GM19455 (cell line): ENCODE results near the gene EFNB3.

Experiments used
- ATAC-seq: cut with Tn5 transposase; IDR thresholded peaks from one replicate; pipeline ENCODE4 v1.9.1; 2021; ENCODE audit not compliant: unreplicated experiment

EFNB3 gene

DNA sequence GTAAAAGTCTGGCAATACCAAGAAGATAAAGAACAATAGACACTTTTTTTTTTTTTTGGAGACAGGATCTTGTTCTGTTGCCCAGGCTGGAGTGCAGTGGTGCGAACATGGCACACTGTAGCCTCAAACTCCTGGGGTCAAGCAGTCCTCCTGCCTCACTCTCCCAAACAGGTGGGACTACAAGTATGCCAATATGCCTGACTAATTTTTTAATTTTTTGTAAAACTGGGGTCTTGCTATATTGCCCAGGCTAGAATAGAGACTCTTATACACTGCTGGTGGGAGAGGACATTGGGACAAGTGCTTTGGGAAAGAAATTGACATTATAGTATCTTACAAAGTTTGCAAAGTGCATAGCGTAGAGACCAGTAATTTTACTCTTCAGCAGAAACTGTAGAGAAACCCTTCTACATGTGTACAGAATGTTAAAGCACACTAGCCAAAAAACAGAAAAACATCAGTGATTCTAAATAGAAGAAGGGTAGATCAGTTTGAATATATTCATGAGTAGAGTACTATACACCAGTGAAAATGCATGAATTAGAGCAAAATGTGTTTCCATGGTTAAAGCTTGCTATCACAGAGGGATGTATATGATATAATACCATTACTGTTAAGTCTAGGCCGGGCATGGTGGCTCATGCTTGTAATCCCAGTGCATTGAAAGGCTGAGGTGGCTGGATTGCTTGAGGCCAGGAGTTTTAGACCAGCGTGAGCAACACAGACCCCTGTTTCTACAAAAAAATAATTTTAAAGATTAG lies 7.0 kb upstream of the EFNB3 start:
- no peak for ATAC-seq

DNA sequence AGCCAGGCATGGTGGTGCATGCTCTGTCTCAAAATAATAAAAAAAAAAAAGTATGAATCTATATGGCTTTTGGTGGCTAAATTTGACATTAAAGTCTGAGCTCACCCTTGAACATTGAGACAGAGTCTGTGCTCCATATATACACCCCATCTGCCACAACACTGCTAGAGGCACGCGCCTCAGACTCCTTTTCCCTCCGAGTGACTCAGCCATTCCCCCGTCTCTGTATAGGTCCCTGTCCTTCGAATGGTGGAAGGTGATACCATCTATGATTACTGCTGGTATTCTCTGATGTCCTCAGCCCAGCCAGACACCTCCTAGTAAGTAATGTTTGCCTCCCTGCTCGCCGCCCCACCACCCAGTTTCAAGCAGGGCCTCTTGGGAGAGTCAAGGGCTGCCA lies 4.5 kb upstream of the EFNB3 start:
- no peak for ATAC-seq

DNA sequence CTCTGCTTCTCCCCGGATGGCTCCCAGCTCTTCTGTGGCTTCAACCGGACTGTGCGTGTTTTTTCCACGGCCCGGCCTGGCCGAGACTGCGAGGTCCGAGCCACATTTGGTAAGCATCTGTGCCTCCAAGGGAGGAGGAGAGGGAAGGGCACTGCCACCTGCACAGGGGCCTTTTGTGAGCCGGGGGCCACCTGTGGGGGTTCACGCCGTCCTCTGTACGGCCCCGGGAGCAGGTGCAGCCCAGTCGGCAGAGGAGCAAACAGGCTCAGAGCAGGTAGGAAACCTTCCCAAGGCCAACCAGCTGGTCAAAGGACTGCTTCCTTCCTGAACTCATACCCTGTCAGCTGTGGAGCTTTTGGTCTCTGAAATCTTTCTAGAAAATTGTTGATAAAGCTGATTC lies 3.3 kb upstream of the EFNB3 start:
- ATAC-seq, result no peak

DNA sequence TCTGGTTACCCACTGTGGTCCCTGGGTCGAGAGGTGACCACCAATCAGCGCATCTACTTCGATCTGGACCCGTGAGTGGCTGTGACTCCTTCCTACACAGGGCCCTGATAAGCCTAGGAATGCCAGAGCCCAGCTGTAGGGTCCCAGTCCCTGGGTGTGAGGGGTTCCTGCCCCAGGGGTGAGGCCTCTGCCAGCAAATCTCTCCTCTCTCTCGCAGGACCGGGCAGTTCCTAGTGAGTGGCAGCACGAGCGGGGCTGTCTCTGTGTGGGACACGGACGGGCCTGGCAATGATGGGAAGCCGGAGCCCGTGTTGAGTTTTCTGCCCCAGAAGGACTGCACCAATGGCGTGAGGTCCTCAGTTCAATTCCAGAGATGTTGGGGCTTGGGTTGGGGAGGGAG lies 2.2 kb upstream of the EFNB3 start:
- ATAC-seq, result no peak

DNA sequence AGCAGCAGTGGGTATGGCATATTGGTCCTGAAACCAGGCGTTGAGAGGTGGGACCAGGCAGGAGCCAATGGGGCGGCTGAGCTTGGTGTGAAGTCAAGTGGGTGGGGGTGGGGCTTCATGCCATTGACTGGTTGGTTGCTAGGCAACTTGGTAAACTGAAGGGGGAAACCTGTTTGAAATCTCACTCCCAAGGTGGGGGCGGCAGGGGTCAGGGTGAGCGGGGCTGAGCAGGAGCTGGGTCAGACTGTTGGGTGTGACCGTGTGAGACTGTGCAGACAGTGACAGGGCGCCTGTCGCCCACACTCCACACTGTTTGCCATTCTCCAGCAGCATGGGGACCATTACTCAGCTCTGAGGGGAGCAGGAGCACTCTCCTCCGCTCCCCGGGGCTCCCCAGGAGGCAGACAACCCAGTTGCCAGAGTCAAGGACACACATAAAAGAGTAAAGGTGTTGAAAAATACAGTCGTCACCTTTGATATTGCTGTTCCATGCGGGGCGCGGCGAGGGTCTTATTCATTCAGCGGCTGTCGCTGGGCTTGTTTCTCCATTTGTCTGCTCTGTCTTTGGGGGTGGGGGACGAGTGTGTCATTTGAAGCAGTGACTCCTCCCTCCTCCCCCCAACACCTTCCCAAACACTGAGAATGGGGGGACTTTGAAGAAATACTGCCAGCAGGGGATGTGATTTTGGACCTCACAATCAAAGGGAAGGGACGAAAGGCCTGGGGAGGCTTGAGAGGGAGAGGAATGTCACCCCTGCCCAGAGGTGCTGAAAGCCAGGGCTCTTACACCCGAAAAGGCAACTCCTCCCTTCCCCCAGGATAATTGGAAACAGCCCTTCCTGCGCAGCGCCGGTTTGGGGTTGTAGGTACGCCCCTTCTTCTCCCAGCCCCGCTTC lies 1.2 kb upstream of the EFNB3 start:
- no peak for ATAC-seq

DNA sequence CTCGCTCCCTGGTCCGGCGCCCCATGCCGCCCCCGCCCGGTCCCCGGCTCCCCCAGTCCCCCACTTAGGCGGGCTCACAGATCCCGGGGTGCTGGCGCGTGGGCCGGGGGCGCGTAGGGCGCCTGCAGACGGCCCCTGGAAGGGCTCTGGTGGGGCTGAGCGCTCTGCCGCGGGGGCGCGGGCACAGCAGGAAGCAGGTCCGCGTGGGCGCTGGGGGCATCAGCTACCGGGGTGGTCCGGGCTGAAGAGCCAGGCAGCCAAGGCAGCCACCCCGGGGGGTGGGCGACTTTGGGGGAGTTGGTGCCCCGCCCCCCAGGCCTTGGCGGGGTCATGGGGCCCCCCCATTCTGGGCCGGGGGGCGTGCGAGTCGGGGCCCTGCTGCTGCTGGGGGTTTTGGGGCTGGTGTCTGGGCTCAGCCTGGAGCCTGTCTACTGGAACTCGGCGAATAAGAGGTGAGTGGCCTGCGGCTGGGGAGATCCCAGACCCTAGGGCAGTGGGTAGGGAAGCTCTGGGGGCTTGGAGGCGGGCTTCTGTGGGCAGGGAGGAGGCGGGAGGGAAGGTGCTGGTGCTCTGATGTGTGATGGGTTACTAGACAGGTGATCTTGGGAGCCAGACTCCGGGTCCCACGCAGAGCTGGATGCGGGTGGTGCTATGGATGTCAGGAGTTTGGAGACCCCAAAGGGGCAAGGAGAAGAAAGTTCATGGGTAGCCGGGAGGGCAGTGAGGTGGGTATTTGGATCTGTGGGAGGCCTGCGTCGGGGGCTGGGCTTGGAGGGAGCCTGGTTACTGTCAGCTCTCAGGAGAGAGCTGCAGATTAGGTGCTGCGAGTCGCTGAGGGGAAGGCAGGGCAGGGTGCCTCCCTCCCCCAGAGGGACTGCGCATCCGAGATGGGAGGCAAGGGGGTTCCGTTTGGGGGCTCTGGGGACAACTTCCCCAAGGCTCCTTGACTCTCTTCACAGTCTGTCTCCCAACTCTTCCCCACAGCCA lies 560 bp downstream of the EFNB3 start:
- ATAC-seq, result no peak

DNA sequence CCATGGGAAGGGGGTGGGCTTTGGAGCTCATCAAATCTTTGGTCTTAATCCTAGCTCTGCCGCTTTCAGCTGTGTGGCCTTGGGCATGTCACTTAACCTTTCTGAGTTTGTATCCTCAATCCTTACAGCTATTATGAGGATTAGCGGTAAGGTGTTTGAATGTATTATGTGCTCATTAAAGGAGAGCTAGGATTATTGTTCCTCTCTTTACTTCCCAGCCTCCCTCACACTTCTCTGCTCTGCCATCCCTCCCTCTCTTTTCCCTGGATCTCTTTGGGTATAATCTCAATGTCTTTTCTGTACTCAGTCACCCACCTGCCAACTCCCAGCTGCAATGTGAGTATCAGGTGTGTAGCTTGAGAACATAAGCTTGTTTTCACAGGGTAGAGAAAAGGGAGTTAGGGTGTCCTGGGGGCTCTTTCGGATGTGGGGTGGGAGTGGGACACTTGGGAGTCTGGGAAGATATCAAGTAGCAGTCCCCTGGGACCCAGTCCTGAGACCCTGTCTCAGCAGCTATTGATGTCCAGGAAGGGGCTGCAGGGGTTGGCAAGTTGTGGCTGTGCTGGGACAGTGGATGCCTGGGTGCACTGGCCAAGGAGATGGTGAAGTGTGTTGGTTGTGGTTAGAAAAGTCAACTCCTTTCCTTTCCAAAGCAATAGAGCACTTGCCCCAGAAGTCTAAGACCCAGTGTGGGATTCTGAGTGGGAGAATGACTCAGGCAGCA lies 1.8 kb downstream of the EFNB3 start:
- no peak for ATAC-seq

DNA sequence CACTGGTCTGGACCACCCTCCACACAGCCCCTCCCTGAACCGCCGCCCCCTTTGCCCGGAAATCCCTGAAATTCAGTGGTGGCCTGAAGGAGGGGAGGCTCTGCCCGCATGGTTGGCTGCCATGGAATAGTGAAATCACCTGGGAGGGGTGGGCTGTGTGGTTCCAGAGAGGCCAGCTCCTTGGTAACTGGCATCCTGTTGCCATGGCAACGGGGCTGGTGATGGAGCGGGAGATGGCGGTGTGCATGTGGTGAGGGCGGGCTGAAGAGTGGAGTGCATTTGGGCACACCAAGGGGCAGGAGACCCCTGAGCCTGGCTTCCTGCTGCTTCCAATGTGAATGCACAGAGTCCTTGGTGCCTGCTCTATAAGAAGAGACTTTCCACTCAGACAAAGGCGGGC lies 2.4 kb downstream of the EFNB3 start:
- ATAC-seq, result no peak

DNA sequence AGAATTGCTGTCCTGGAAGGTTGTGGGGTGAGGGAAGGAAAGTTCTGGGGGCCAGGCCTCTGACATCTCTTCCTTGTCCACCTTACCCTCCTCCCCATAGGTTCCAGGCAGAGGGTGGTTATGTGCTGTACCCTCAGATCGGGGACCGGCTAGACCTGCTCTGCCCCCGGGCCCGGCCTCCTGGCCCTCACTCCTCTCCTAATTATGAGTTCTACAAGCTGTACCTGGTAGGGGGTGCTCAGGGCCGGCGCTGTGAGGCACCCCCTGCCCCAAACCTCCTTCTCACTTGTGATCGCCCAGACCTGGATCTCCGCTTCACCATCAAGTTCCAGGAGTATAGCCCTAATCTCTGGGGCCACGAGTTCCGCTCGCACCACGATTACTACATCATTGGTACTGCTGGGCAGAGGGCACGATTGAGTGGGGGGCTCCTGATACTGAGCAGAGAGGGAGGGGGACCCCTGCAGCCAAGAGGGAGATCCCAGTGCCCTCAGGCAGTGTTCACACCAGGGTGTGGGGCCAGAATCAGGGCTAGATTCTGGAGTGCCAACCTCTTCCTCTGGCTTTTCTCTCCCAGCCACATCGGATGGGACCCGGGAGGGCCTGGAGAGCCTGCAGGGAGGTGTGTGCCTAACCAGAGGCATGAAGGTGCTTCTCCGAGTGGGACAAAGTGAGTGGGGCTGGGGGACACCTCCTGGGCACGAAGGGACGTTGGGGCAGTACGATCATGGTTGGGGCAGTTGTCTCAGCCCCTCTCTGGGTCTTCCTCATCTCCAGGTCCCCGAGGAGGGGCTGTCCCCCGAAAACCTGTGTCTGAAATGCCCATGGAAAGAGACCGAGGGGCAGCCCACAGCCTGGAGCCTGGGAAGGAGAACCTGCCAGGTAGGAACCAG lies 3.1 kb downstream of the EFNB3 start:
- no peak for ATAC-seq

DNA sequence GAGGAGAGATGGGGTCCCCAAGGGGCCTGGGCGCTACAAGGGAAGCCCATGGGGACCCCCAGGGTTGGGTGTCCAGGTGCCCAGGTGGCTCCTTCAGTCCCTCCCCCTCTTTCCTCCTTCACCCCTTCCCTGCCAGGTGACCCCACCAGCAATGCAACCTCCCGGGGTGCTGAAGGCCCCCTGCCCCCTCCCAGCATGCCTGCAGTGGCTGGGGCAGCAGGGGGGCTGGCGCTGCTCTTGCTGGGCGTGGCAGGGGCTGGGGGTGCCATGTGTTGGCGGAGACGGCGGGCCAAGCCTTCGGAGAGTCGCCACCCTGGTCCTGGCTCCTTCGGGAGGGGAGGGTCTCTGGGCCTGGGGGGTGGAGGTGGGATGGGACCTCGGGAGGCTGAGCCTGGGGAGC lies 4.0 kb downstream of the EFNB3 start:
- no peak for ATAC-seq

DNA sequence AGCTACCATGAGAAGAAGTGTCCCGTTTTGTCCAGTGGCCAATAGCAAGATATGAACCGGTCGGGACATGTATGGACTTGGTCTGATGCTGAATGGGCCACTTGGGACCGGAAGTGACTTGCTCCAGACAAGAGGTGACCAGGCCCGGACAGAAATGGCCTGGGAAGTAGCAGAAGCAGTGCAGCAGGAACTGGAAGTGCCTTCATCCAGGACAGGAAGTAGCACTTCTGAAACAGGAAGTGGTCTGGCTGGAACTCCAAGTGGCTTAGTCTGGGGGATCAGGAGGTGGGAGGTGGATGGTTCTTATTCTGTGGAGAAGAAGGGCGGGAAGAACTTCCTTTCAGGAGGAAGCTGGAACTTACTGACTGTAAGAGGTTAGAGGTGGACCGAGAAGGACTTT lies 5.3 kb downstream of the EFNB3 start:
- no peak for ATAC-seq

DNA sequence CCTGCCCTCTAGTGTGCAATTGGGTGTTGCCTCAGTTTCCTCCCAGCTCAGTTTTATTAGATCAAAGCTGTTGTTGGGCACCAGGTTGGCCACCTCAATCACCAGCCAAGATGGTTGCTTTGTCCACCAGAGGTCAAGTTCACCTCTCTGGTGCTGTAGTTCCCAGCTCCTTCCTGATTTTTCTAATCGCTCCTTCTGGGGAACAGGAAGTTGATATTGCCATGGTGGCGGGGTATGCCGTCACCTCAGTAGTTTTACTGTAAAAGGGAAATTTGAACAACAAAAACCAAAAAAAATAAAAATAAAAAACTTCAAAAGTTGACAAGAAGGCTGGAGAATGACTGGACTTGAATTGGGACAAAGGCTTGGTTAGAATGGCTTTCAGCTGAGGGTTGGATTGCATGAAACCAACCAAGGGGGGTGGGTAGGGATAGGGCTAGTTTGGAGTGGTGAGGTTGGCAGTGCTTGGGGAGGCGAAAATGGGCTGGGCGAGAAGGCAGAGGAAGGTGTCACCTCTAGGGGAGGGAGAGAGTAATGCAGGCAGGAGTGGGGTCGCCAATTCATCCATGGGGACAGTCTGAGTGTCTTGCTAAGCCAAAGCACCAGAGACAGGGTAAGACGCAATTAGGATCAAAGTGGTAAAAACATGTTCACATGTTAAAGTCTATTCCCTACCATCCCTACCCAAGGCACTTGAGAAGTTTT lies 6.2 kb downstream of the EFNB3 start:
- no peak for ATAC-seq

DNA sequence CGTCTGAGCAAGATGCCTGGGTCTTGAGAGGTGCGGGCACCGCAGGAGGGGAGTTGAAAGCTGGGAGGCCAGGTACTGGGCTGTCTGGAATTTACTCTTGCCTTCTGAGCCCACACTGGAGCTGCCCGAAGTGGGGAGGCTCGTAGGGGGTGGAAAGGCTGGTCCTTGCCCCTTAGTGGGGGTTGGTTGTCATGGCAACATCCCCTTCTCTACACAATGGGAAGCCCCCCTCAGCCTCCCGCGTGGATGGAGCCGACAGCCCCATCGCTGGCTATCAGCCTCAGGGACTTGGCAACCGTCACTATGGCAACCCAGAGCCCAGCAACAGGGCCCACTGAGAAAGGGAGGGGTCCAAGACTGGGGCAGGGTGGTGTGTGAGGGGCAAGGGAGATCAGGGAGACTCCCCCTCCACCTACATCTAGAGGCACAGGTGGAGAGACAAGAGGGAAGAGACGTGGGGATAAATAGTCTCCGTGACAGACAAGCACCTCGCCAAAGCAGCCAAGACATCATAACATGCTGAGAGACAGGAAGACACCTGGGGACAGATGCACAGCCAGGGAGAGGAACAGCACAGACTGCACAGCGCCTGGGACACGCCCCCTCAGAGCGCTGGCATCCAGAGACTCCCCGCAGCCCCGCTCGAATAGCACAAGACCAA lies 7.2 kb downstream of the EFNB3 start:
- no peak for ATAC-seq

DNA sequence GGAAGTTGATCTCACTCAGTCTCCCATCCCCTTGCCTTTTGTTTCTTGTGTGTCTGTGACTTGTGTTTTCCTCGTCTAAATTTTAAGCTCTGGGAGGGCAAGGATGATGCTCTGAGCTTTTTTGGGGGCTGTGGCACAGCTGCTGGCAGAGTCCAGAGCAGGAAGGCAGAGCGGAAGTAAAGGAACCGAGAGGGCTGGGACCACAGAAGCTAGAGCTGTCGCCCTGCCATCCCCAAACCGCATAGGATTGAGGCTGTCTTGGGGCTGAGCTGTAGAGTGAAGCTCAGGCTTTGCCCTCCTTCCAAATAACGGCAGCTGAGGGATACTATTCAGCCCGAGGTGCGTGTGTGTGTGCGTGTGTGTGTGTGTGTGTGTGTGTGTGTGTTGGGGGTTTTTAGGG lies 8.8 kb downstream of the EFNB3 start:
- ATAC-seq, result no peak

DNA sequence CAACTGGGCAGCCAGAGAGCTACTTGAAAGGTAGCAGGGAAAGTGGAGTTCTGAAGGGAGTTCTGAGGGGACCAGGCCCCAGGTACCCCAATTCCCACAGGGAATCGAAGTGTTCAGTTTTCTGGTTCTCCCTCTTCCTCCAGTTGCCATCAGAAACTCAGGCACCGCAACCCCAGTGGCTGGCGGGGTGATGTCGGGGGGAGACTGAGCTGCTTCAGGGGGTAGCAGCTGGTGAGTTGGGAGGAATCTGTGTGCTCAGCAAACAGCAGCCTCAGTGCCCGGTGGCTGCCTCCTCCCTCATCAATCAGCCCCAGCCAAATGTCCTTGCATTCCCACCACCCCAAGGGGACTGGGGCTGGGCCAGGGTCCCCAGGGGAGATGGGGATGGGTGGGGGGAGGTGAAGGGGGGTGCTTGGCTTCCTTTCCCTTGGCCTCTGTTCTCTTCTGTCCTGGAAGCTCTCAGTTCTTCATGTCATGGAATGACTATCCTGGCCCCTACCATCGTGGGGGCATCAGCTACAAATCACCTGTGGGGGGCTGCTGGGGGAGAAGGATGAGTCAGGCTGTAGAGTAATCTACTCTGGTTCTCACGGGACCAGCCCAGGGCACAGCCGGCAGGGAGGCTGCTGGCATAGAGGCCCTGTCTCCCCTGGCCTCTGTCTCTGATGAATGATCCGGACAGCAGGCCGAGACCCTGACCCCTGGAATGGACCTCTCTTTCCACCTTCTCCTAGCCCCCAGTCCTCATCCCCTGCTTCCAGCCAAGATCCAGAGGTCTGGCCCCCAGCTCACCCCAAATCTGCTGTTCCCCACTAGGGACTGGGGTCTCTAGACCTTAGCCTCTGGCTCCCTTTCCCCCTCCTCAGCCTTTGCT lies 10.0 kb downstream of the EFNB3 start:
- ATAC-seq, result no peak

DNA sequence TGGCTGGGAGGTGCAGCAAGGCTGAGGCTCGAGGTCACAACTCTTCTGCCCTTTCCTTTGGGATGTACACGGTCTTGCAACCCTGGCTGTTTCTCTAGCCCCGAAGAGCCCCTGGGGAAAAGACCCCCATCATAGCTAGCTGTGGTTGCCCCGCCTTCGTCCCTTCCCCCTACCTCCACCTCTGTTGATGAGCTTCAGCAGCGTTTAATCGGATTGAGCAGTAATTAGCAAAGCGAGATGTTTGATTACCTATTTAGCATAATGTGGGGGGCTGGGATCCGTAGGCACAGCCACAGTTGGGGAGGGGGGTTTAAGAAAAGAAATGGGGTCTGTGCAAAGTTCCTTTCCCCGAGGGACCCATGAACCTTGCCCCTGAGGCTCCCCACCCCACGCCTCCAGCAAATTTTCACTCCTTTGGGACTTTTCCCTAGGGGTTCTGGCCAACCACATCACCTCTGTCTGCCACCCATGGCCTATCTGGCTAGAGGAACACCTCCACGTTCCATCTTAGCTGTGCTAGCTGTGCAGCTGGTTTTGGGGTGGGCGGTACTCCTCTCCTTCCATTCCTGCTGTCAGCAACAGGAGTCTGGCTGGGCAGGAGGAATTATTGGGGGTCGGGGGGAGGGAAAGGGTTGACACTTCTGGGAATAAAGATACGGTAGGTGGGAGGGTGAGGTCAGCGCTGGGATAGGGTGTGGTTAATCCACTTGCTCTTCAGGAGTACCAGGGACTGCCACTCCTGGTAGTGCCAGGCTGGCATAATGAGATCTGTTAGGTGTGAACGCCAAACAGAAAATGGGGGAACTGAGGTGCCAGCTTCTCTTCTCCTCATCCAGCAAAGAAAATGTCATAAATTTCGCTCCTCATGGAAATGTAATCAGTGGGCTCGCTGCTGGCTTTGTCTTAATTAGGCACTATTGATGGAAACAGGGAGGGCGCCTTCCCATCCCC lies 11.2 kb downstream of the EFNB3 start:
- no peak for ATAC-seq
